A549 (cell line): ENCODE data around the gene IFFO2. TPM values are rescaled to one million over a fixed set of nuclear protein-coding genes. Genes with fewer than 3 reads are reported as not detected.

Experiments used
- ATAC-seq, 2 experiments: fragments of 200-7000 bp in 1 of 2; fragments of >200 bp in 1 of 2; cut with Nextera tagmentation in 1 of 2; cut with Tn5 transposase in 1 of 2; 3 replicates each; pipeline versions ENCODE4 v1.8.0 to v1.9.1; 2018 to 2020; ENCODE audit warnings: mild to moderate bottlenecking in 1 of 2, moderate library complexity in 1 of 2
- CTCF ChIA-PET: fragments of 300-600 bp; sonication (Branson Sonifier 250); formaldehyde crosslinking; extraction: SDS; loops from one replicate; lab custom pipeline; 2021; ENCODE audit warnings: antibody characterized with exemption, inconsistent platforms; lab: Yijun Ruan, JAX
- POLR2A ChIA-PET: fragments of 350-600 bp; formaldehyde crosslinking; extraction: SDS; loops from one replicate; lab custom pipeline; 2021; ENCODE audit warnings: antibody characterized with exemption, inconsistent platforms; lab: Yijun Ruan, JAX
- DNase-seq, 2 experiments: peaks; one replicate each; pipeline versions ENCODE4 v3.0.0 to v3.0.0-alpha.2; 2011 to 2016; ENCODE audit warnings: low read depth in 1 of 2, low spot score in 1 of 2
- FAIRE-seq: peaks from 2 replicates; lab custom pipeline; 2011; peaks lifted over from hg19 to GRCh38; lab: Jason Lieb, UNC
- H3K27ac ChIP-seq, 2 experiments: fragments of >200 bp; sonication (Bioruptor Twin); formaldehyde crosslinking; 3 replicates each; pipeline ENCODE4 v1.5.1; 2016 to 2017
- H3K4me1 ChIP-seq: fragments of >200 bp; sonication (Bioruptor Twin); formaldehyde crosslinking; 3 replicates; pipeline ENCODE4 v1.6.1; 2016
- H3K4me2 ChIP-seq: fragments of >200 bp; sonication (Bioruptor Twin); formaldehyde crosslinking; 3 replicates; pipeline ENCODE4 v1.6.1; 2016
- H3K4me3 ChIP-seq: fragments of >200 bp; sonication (Bioruptor Twin); formaldehyde crosslinking; 3 replicates; pipeline ENCODE4 v1.5.1; 2016
- H3K9me3 ChIP-seq: fragments of >200 bp; sonication (Bioruptor Twin); formaldehyde crosslinking; 3 replicates; pipeline ENCODE4 v1.6.1; 2016
- BHLHE40 ChIP-seq: IDR thresholded peaks from 2 replicates; pipeline ENCODE4 v1.6.1; 2012; ENCODE audit warnings: low read depth, low read length, inconsistent platforms
- CEBPB ChIP-seq, 2 experiments: fragments of >200 bp in 1 of 2; sonication (Bioruptor Twin) in 1 of 2; formaldehyde crosslinking in 1 of 2; IDR thresholded peaks; 2 replicates each; pipeline ENCODE4 v1.6.1; 2012 to 2016
- EHF ChIP-seq: fragments of 250-450 bp; sonication (Bioruptor Pico); IDR thresholded peaks from 2 replicates; pipeline ENCODE4 v1.5.0; 2020; ENCODE audit warnings: mild to moderate bottlenecking
- EP300 ChIP-seq, 2 experiments: fragments of >200 bp; sonication (Bioruptor Twin); formaldehyde crosslinking; IDR thresholded peaks; 2 replicates in 1 of 2; 3 replicates in 1 of 2; pipeline ENCODE4 v1.6.1; 2016 to 2017
- FOSB ChIP-seq: fragments of 250-450 bp; sonication (Bioruptor Pico); IDR thresholded peaks from 2 replicates; pipeline ENCODE4 v1.5.0; 2020; ENCODE audit warnings: mild to moderate bottlenecking, moderate library complexity
- FOSL2 ChIP-seq, 2 experiments: fragments of 450-650 bp in 1 of 2; fragments of >200 bp in 1 of 2; sonication (Bioruptor Twin) in 1 of 2; formaldehyde crosslinking; IDR thresholded peaks; 2 replicates each; pipeline versions ENCODE4 v1.5.0 to v1.6.1; 2016 to 2020; ENCODE audit warnings: mild to moderate bottlenecking in 1 of 2, moderate library complexity in 1 of 2
- FOXS1 ChIP-seq: fragments of 250-450 bp; sonication (Bioruptor Pico); IDR thresholded peaks from 2 replicates; pipeline ENCODE4 v1.5.0; 2020; ENCODE audit warnings: mild to moderate bottlenecking, moderate library complexity
- GATA3 ChIP-seq: IDR thresholded peaks from 2 replicates; pipeline ENCODE4 v1.6.1; 2012; ENCODE audit warnings: borderline replicate concordance
- HDAC2 ChIP-seq: fragments of 200-600 bp; sonication (generic); IDR thresholded peaks from 2 replicates; pipeline ENCODE4 v1.6.1; 2016
- HOXB13 ChIP-seq: fragments of 250-450 bp; sonication (Bioruptor Pico); IDR thresholded peaks from 2 replicates; pipeline ENCODE4 v1.5.0; 2020; ENCODE audit warnings: low read depth, mild to moderate bottlenecking, moderate library complexity
- MAFK ChIP-seq: fragments of 450-650 bp; IDR thresholded peaks from 2 replicates; pipeline ENCODE4 v1.6.1; 2014; ENCODE audit not compliant: partially characterized antibody
- MAX ChIP-seq: IDR thresholded peaks from 2 replicates; pipeline ENCODE4 v1.6.1; 2012
- MYC ChIP-seq: IDR thresholded peaks from 2 replicates; pipeline ENCODE4 v1.6.1; 2012; ENCODE audit warnings: mild to moderate bottlenecking, inconsistent platforms, low read length, improper control_type of control experiment, borderline replicate concordance
- NFE2L2 ChIP-seq: fragments of 150-350 bp; conservative IDR thresholded peaks from 2 replicates; pipeline ENCODE4 v1.6.1; 2014; ENCODE audit warnings: low read length
- NPAS2 ChIP-seq: fragments of 250-450 bp; sonication (Bioruptor Pico); IDR thresholded peaks from 2 replicates; pipeline ENCODE4 v1.8.0; 2022; ENCODE audit warnings: mild to moderate bottlenecking, moderate library complexity, borderline replicate concordance
- RAD21 ChIP-seq, 2 experiments: fragments of >200 bp in 1 of 2; sonication (Bioruptor Twin) in 1 of 2; formaldehyde crosslinking in 1 of 2; IDR thresholded peaks in 1 of 2; conservative IDR thresholded peaks in 1 of 2; 2 replicates in 1 of 2; 3 replicates in 1 of 2; pipeline ENCODE4 v1.6.1; 2012 to 2018; ENCODE audit warnings: inconsistent platforms in 1 of 2
- RCOR1 ChIP-seq: fragments of 150-350 bp; IDR thresholded peaks from 2 replicates; pipeline ENCODE4 v1.6.1; 2014; ENCODE audit warnings: antibody characterized with exemption, low read length, low read depth
- REST ChIP-seq: fragments of 200-600 bp; sonication (generic); IDR thresholded peaks from 2 replicates; pipeline ENCODE4 v1.6.1; 2016; ENCODE audit warnings: antibody characterized with exemption, mild to moderate bottlenecking, moderate library complexity
- RNF2 ChIP-seq: fragments of 200-600 bp; sonication (generic); IDR thresholded peaks from 2 replicates; pipeline ENCODE4 v1.6.1; 2016; ENCODE audit warnings: low read depth, mild to moderate bottlenecking, antibody characterized with exemption, moderate library complexity, borderline replicate concordance
- ZC3H11A ChIP-seq: fragments of 450-650 bp; IDR thresholded peaks from 2 replicates; pipeline ENCODE4 v1.6.1; 2014; ENCODE audit warnings: antibody characterized with exemption, mild to moderate bottlenecking
- ZFP36 ChIP-seq: fragments of 450-650 bp; IDR thresholded peaks from 2 replicates; pipeline ENCODE4 v1.6.1; 2014; ENCODE audit warnings: borderline replicate concordance; ENCODE audit not compliant: partially characterized antibody
- ZSCAN20 ChIP-seq: fragments of 250-450 bp; sonication (Bioruptor Pico); IDR thresholded peaks from 2 replicates; pipeline ENCODE4 v1.8.0; 2022; ENCODE audit warnings: mild to moderate bottlenecking, moderate library complexity
- WGBS: methylation state at CpG from one replicate; pipeline ENCODE4 v1.1.6; 2017; ENCODE audit errors: missing lambda C conversion rate; 5-methylcytosine and 5-hydroxymethylcytosine counted together
- polyA plus RNA-seq, 4 experiments: library from polyadenylated mRNA; depleted of rRNA in 3 of 4; stranded (reverse); fragments of >200 nt; fragmentation: RNase III in 1 of 4; extraction: RNeasy Plus Mini Kit Qiagen cat#74134 plus additional on column Dnase treatment in 1 of 4; gene quantifications; 2 replicates in 3 of 4; 3 replicates in 1 of 4; pipeline ENCODE4 v1.2.3, GENCODE V29; 2011 to 2017
- TF ChIP-seq, protein P1 (sequence below): IDR thresholded peaks from 2 replicates; pipeline ENCODE4 v1.6.1; 2012; ENCODE audit warnings: low read depth, borderline replicate concordance
- TF ChIP-seq, protein P2 (sequence below): fragments of >200 bp; sonication (Bioruptor Twin); formaldehyde crosslinking; IDR thresholded peaks from 2 replicates; pipeline ENCODE4 v1.6.1; 2016

The IFFO2 gene
- polyA plus RNA-seq, 2 of the 4 experiments (the other 2 are of a cell fraction): 24.3 to 53.9 TPM

- TF ChIP-seq ZSCAN20 (CRISPR knock-in tag) (no peak), RNF2 (no peak), NFE2L2 (no peak), HDAC2 (no peak), RCOR1 (no peak), FOSL2 (IDR thresholded peaks at IDR 0.05) (no peak), FOSL2 (CRISPR knock-in tag; IDR thresholded peaks at IDR 0.05) (no peak)
- TF ChIP-seq, protein P1, sequence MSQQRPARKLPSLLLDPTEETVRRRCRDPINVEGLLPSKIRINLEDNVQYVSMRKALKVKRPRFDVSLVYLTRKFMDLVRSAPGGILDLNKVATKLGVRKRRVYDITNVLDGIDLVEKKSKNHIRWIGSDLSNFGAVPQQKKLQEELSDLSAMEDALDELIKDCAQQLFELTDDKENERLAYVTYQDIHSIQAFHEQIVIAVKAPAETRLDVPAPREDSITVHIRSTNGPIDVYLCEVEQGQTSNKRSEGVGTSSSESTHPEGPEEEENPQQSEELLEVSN: no peak
Measured at GRCh38 chr1:18866314-18866713, 90.2 kb downstream of the IFFO2 start (continued).

GRCh38 chr1:18865176-18865575, 91.3 kb downstream of the IFFO2 start:
- WGBS: 22% methylated on average over 5 of the region's 9 CpGs
- POLR2A ChIA-PET: no interaction called here

DNA sequence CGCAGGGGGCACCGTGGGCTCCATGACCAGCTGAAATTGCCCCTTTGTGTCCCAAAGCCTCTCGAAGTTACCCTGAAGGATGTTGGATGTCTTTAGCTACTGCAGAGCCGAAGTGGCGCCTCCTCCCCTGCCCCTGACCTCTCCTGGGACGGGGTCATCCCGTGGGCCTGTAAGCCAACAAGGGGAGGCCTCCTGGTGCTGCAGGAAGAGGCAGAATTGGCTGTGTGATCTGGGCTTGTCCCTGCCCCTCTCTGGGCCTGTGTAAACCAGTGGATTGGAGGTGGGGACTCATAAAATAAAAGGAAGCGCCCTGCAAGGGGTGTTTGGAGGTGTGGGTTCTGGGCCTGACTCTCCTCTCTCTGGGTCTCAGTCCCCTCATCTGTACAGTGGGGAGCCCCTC, 94.9 kb downstream of the IFFO2 start:
- no peak for ATAC-seq
- Histone ChIP-seq H3K4me1 (no peaks in the 10 kb centered on the region), H3K9me3 (no peaks in the 10 kb centered on the region), H3K4me3 (no peak overlapping the region), H3K27ac (no peak overlapping the region), H3K4me2 (no peak overlapping the region)
- 37% methylated on average over 8 of the region's 8 CpGs for WGBS
- ChIA-PET CTCF (interaction anchor here (0.5 to 1.9 kb wide), 3 partner anchors 13 to 264 kb away, joined by 3 to 10 read pairs (median 4); no protein-coding TSS in a partner anchor), POLR2A (no interaction called here)
- TF ChIP-seq HOXB13 (CRISPR knock-in tag) (no peak), MYC (no peak), FOSB (CRISPR knock-in tag) (no peak)
- TF ChIP-seq, protein P2, sequence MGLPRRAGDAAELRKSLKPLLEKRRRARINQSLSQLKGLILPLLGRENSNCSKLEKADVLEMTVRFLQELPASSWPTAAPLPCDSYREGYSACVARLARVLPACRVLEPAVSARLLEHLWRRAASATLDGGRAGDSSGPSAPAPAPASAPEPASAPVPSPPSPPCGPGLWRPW: no peak
- no peak for DNase-seq
- no peak for FAIRE-seq

More at GRCh38 chr1:18865176-18865575, 91.3 kb downstream of the IFFO2 start:
- H3K4me1 ChIP-seq: no peaks in the 10 kb centered on the region
- CTCF ChIA-PET: no interaction called here
- H3K9me3 ChIP-seq: no peaks in the 10 kb centered on the region
- no peak for DNase-seq
- no peak for FAIRE-seq
- H3K27ac ChIP-seq: no peak overlapping the region
- H3K4me3 ChIP-seq: no peak overlapping the region
- H3K4me2 ChIP-seq: no peak overlapping the region
- ATAC-seq: no peak
- TF ChIP-seq CEBPB (IDR thresholded peaks at IDR 0.05): no peak
- no peak for TF ChIP-seq MYC
- TF ChIP-seq FOSL2 (IDR thresholded peaks at IDR 0.05): no peak
- no peak for TF ChIP-seq FOSL2 (CRISPR knock-in tag; IDR thresholded peaks at IDR 0.05)
- TF ChIP-seq RNF2: no peak
- no peak for TF ChIP-seq HDAC2
- TF ChIP-seq MAX: no peak
- TF ChIP-seq GATA3: no peak
- TF ChIP-seq MAFK: no peak
- TF ChIP-seq NPAS2 (CRISPR knock-in tag): no peak
- TF ChIP-seq BHLHE40: no peak
- no peak for TF ChIP-seq RAD21 (conservative IDR thresholded peaks at IDR 0.05 in 1 of 2, IDR thresholded peaks at IDR 0.05 in 1 of 2)
- no peak for TF ChIP-seq EHF (CRISPR knock-in tag)
- no peak for TF ChIP-seq ZC3H11A
- TF ChIP-seq FOXS1 (CRISPR knock-in tag): no peak
- no peak for TF ChIP-seq EP300 (IDR thresholded peaks at IDR 0.05)
- no peak for TF ChIP-seq REST
- TF ChIP-seq ZFP36: no peak
